A549 (cell line): Measurements from ENCODE around the gene NEXN.

ENCODE experiments used
- CEBPB ChIP-seq, 2 experiments: fragments of >200 bp in 1 of 2; sonication (Bioruptor Twin) in 1 of 2; formaldehyde crosslinking in 1 of 2; IDR thresholded peaks; 2 replicates each; pipeline ENCODE4 v1.6.1; 2012 to 2016
- CHD2 ChIP-seq: fragments of 150-350 bp; IDR thresholded peaks from 2 replicates; pipeline ENCODE4 v1.6.1; 2014; ENCODE audit warnings: low read length; ENCODE audit not compliant: partially characterized antibody
- CTCF ChIP-seq: fragments of >200 bp; sonication (Bioruptor Twin); formaldehyde crosslinking; IDR thresholded peaks from 3 replicates; pipeline ENCODE4 v1.5.1; 2016
- EP300 ChIP-seq, 2 experiments: fragments of >200 bp; sonication (Bioruptor Twin); formaldehyde crosslinking; IDR thresholded peaks; 2 replicates in 1 of 2; 3 replicates in 1 of 2; pipeline ENCODE4 v1.6.1; 2016 to 2017
- HMGXB4 ChIP-seq: fragments of 250-450 bp; sonication (Bioruptor Pico); IDR thresholded peaks from 2 replicates; pipeline ENCODE4 v1.5.0; 2021; ENCODE audit warnings: mild to moderate bottlenecking, moderate library complexity, borderline replicate concordance
- MAFK ChIP-seq: fragments of 450-650 bp; IDR thresholded peaks from 2 replicates; pipeline ENCODE4 v1.6.1; 2014; ENCODE audit not compliant: partially characterized antibody
- NFE2L2 ChIP-seq: fragments of 150-350 bp; conservative IDR thresholded peaks from 2 replicates; pipeline ENCODE4 v1.6.1; 2014; ENCODE audit warnings: low read length
- NPAS2 ChIP-seq: fragments of 250-450 bp; sonication (Bioruptor Pico); IDR thresholded peaks from 2 replicates; pipeline ENCODE4 v1.8.0; 2022; ENCODE audit warnings: mild to moderate bottlenecking, moderate library complexity, borderline replicate concordance
- POLR2A ChIP-seq: IDR thresholded peaks from 2 replicates; pipeline ENCODE4 v1.6.1; 2012; ENCODE audit warnings: mild to moderate bottlenecking, low read length
- RFX5 ChIP-seq: fragments of 450-650 bp; IDR thresholded peaks from 2 replicates; pipeline ENCODE4 v1.7.1; 2014; ENCODE audit warnings: antibody characterized with exemption, mild to moderate bottlenecking, moderate library complexity
- USF2 ChIP-seq: fragments of 450-650 bp; IDR thresholded peaks from 2 replicates; pipeline ENCODE4 v1.6.1; 2014; ENCODE audit warnings: antibody characterized with exemption

GRCh38 chr1:77956464-77956863, 68.0 kb downstream of the NEXN start:
- TF ChIP-seq CTCF (no peak), NFE2L2 (no peak), MAFK (no peak), RFX5 (no peak), POLR2A (no peak), CHD2 (no peak), CEBPB (IDR thresholded peaks at IDR 0.05) (no peak), NPAS2 (CRISPR knock-in tag) (no peak), HMGXB4 (CRISPR knock-in tag) (no peak), EP300 (IDR thresholded peaks at IDR 0.05) (no peak), USF2 (no peak)
